ENCODE data around the gene HDAC11.
A peak's percentile ranks its signal among the peaks of the same experiment; 100 is the strongest.
"Not testable (repeated sequence)": the region's sequence is repeated elsewhere in the genome, so short reads cannot be mapped to it uniquely, and the experiment has no call there.

Gene HDAC11, protein sequence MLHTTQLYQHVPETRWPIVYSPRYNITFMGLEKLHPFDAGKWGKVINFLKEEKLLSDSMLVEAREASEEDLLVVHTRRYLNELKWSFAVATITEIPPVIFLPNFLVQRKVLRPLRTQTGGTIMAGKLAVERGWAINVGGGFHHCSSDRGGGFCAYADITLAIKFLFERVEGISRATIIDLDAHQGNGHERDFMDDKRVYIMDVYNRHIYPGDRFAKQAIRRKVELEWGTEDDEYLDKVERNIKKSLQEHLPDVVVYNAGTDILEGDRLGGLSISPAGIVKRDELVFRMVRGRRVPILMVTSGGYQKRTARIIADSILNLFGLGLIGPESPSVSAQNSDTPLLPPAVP

DNA sequence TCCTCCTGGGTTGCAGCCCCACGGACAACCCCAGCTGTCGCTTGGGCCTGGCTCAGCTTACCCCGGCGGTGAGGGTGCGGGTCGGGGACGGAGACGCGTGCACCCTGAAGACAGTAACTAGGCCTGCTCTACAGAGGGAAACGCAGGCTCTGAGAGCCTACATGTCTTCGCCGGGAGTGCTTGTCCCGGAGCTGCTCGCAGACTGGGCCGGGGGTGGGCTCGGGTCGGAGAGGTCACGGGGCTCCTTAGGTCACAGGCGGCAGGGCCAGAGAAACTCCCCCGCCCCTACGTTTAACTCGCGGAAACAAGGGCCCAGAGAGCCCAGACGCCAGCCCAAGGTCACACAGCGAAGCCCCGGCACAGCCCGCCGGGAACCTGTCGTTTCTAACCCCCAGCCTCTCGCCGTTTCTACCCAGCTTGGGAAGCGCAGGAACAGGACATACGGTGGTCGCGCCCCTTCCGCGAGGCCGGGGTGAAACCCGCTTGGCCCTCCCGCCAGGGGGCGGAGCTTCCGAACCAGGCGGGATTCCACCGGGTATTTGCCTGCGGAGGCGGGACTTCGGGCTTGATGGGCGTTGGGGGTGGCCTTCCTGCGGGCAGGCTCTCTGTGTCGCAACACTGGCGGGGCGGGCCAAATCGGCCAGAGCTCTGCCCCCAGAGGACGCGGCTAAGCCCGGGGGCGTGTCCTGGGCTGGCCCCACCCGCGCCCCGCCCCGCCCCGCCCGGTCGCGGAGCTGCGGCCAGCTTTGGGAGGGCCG is at the start of gene HDAC11:
Gene HDAC11, plus strand, starts transcription at position 725 of the 758 bp plus-strand sequence. CDS start 42 bp downstream, outside the sequence.
- peak; percentile 95 for DNase-seq

DNA sequence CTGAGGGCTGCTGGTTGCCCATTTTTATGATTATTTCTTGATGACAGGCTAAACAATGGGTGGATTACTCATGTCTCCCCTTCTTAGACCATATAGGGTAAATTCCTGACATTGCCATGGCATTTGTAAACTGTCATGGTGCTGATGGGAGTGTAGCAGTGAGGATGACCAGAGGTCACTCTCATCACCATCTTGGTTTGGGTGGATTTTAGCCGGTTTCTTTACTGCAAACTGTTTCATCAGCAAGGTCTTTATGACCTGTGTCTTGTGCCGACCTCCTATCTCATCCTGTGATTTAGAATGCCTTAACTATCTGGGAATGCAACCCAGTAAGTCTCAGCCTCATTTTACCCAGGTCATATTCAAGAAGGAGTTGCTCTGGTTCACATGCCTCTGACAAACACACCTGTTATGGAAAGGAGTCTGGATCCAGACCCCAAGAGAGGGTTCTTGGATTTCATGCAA is 49.7 kb upstream of the HDAC11 start:
- not testable (repeated sequence) for DNase-seq

- DNase-seq = no peak
Observed at GRCh38 chr3:13432093-13432492, 48.0 kb upstream of the HDAC11 start.

DNA sequence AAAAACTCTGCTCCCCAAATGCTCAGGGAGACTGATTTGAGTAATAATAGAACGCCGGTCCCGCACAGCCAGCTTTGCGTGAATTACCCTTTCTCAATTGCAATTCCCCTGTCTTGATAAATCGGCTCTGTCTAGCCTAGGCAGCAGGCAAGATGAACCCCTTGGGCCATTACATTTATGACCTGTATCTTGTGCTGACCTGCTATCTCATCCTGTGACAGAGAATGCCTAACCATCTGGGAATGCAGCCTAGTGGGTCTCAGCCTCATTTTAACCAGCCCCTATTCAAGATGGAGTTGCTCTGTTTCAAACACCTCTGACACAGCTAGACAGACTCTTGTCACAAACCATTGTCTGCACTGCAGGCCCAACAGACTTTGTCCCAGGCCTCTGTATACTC is 46.2 kb upstream of the HDAC11 start:
- DNase-seq = no peak

- not testable (repeated sequence) for DNase-seq
Observed at GRCh38 chr3:13436213-13436612, 43.9 kb upstream of the HDAC11 start.

- no peak for DNase-seq
Observed at GRCh38 chr3:13440204-13440817, 39.8 kb upstream of the HDAC11 start.

- DNase-seq = not testable (repeated sequence)
Observed at GRCh38 chr3:13442882-13443281, 37.2 kb upstream of the HDAC11 start.

DNA sequence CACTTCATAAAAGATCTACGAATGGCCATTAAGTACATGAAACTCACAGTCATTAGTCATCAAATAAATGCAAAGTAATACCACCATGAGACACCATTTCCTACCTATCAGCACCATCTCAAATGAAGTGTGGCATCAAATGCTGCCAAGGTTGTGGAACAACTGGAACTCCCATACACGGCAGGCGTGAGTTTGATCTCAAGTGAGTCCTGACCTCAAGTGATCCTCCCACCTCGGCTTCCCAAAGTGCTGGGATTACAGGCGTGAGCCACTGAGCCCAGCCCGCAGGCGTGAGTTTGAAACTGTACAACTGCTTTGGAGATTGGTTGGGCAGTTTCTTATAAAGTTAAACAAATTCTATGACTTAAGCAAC is 28.8 kb upstream of the HDAC11 start:
- peak; percentile 13 for DNase-seq

GRCh38 chr3:13452490-13453335 is 27.4 kb upstream of the HDAC11 start:
- peak; percentile 57 for DNase-seq

GRCh38 chr3:13455644-13456043 is 24.5 kb upstream of the HDAC11 start:
- no peak for DNase-seq

DNA sequence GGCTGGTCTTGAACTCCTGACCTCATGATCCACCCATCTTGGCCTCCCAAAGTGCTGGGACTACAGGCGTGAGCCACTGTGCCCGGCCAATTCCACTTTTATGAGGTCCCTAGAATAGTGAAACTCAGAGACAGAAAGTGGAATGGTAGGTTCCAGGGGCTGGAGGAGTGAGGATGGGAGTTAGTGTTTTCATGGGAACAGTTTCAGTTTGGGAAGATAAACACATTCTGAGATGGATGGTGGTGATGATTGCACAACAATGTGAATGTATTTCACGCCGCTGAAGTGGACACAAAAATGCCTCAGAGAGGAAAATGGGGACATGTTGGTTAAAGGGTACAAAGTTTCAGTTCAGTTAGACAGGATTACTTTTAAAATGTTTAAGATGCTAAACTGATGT is 22.5 kb upstream of the HDAC11 start:
- DNase-seq = no peak

- no peak for DNase-seq
Observed at GRCh38 chr3:13459605-13460340, 20.3 kb upstream of the HDAC11 start.

DNA sequence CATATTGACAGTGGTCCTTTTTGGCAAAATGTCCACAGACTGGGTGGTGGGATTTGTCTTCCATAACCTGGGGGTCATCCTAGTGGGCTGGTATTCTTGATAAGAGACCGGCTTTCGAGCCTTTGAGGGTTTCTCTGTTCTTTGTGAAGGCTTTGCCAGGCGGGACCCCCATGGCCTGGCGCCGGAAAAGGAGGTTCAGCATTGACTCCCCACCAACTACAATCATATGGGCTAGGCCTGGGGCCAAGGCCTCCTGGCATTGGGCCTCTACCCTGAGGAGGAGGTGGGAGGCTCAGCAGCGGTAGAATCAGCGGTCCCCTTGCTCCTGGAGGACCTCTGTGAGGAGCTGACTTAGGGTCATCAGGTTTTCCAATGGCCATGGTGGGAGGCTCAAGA is 19.8 kb upstream of the HDAC11 start:
- DNase-seq = no peak

DNA sequence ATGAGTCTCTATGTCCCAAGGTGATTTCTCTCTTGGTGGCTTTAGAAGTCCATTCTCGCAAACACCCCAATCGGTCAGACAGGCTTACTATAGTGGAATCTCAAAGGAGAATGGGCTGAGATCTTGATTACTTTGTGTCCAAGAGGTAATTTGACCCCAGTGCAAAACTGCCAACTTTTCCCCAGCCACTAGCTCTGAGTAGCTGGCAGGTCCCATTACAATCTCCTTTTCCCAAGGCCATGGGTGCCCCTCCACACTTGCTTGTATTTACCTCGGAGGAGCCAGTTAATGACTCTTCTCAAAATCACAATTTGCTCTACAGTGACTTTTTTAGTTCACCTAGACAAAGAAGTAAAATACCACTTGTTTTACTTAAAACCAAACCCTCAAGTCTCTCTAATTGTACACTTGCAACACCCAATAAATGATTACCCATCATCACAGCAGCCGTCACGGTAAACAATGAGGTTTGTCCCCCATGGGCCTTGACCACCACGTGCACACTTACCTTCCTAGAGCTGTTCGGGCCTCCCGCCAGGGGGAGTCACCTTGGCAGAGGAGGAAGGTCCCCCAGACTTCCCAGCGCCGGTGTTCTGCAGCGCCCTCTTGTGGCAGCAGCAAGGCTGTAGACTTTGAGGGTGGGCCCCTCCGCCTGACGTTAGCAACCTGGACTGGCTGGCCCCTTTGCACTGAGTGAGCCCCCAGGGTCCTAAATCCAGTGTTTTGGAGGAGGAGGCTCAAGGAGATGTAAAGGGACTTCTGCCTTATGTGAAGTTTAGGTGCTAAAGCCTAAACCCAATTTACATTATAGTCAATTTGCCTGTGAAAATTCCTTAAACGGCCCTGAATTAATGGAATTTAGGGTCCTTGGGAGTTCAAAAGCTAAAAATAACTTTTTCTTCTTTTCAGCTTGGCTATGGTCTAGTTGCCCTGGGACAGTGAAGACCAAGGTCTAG is 18.7 kb upstream of the HDAC11 start:
- DNase-seq = peak; percentile 86

DNA sequence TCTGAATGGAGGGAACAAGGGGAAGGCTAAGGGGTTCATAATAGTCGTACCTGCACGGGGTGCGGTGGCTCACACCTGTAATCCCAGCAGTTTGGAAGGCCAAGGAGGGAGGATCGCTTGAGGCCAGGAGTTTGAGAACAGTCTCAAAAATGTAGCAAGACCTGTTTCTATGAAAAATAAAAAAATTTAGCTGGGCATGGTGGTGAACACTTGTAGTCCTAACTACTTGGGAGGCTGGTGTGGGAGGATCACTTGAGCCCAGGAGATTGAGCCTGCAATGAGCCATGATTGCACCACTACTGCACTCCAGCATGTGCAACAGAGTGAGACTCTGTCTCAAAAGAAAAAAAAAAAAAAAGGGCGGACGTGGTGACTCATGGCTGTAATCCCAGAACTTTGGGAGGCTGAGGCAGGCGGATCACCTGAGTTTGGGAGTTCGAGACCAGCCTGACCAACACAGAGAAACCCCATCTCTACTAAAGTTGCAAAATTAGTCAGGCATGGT is 17.9 kb upstream of the HDAC11 start:
- no peak for DNase-seq

DNA sequence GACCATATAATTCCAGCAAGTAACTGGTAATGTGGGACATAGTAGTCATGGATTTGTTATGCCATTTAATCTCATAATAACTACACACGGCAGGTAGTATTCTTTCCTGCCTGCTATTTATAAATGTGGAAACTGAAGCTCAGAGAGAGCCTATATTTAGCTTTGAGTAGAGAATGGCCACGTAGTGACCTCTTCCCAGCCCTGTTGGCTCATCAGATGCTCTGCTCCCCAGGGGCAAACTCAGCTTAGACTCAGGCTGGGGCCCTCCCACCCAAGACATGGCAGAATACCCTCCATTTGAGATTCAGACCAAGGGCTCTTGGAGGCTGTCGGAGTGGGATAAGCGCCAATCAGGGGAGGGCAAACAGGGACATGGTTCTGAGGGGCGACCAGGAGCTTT is 17.3 kb upstream of the HDAC11 start:
- no peak for DNase-seq

- no peak for DNase-seq
Observed at GRCh38 chr3:13463618-13464400, 16.3 kb upstream of the HDAC11 start.

DNA sequence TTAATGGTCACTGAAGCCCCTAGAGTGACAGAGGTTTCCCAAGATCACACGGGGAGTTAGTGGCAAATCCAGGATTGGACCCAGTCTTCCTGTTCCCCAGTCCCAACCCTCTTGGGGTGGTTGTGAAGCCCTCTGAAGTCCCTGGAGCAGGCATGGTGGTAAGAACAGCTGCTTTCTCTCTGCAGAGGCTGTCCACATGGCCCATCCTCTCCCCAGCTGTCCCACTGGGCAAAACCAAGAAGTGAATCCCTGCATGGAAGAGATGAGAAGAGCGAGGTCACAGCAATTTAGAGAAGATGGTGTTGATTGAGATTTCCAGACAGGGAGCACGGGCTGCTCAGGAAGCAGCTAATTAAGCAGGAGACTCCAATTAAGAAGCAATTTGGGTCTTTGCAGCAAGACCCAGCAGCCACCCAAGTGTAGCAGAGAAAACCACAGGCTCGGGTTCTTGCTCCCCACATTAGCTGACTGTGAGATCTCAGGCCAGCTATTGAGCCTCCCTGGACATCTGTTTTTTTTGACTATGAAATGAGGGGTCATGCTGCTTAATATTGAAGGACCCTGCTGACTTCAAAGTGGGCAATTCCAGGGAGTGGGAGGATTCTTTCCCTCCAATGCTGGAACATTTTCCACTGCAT is 14.8 kb upstream of the HDAC11 start:
- DNase-seq = peak; percentile 48

- DNase-seq = no peak
Observed at GRCh38 chr3:13466781-13467180, 13.3 kb upstream of the HDAC11 start.
